Muscle of leg (tissue), 11 donors: ENCODE results near the gene TGM2. TPM values are rescaled to one million over a fixed set of nuclear protein-coding genes. Genes with fewer than 3 reads are reported as not detected.

Experiments used
- DNase-seq: peaks from one replicate; pipeline ENCODE4 v3.0.0; 2013
- H3K27ac ChIP-seq: one replicate; pipeline ENCODE4 v1.5.1; 2013; ENCODE audit warnings: mild to moderate bottlenecking, low read length, control low read depth
- H3K27me3 ChIP-seq: one replicate; pipeline ENCODE4 v1.6.1; 2013; ENCODE audit warnings: low read length; ENCODE audit not compliant: control insufficient read depth, insufficient read depth
- H3K36me3 ChIP-seq: one replicate; pipeline ENCODE4 v1.6.1; 2013; ENCODE audit warnings: low read length; ENCODE audit not compliant: control insufficient read depth, insufficient read depth
- H3K4me1 ChIP-seq: one replicate; pipeline ENCODE4 v1.6.1; 2013; ENCODE audit warnings: low read length; ENCODE audit not compliant: control insufficient read depth, insufficient read depth
- H3K4me3 ChIP-seq: one replicate; pipeline ENCODE4 v1.5.1; 2013; ENCODE audit warnings: low read length, control low read depth
- H3K9me3 ChIP-seq: replicated peaks from 2 replicates; pipeline ENCODE4 v1.6.1; 2013; ENCODE audit warnings: low read depth, low read length; ENCODE audit not compliant: control insufficient read depth
- WGBS: methylation state at CpG from one replicate; pipeline ENCODE4 v1.1.5; 2013; ENCODE audit warnings: missing lambda C conversion rate; ENCODE audit not compliant: insufficient coverage; 5-methylcytosine and 5-hydroxymethylcytosine counted together
- polyA plus RNA-seq, 8 donors: library from polyadenylated mRNA; unstranded; fragments of 120-200 nt; gene quantifications; one replicate each; pipeline versions ENCODE4 v1.2.1 to v1.2.3, GENCODE V29; 2013; ENCODE audit warnings: inconsistent platforms in 1 of 8, low replicate concordance in 1 of 8; ENCODE audit not compliant: insufficient read length in 8 of 8, insufficient read depth in 1 of 8
- total RNA-seq: library from RNA; stranded (reverse); fragments of 120-200 nt; gene quantifications from one replicate; pipeline ENCODE4 v1.2.4, GENCODE V29; 2013

TGM2 gene
- total and polyA plus RNA-seq, 9 donors, result 10.1 to 40.9 (median 13.9) TPM

- Histone ChIP-seq H3K27me3 (no peaks in the 10 kb centered on the region), H3K4me3 (no peak overlapping the region), H3K9me3 (peaks cover 4% of the 10 kb centered on the region), H3K36me3 (no peaks in the 10 kb centered on the region), H3K4me1 (no peaks in the 10 kb centered on the region), H3K27ac (no peak overlapping the region)
- 68% methylated on average over 4 of the region's 6 CpGs for WGBS
- DNase-seq, result no peak
Observed at GRCh38 chr20:38179846-38180245, 14.8 kb upstream of the TGM2 start.

- Histone ChIP-seq H3K27me3 (no peaks in the 10 kb centered on the region), H3K9me3 (peaks cover 4% of the 10 kb centered on the region), H3K27ac (no peak overlapping the region), H3K4me1 (peaks cover 1% of the 10 kb centered on the region), H3K4me3 (no peak overlapping the region), H3K36me3 (no peaks in the 10 kb centered on the region)
- DNase-seq, result no peak
- WGBS, result 57% methylated on average over 1 of the region's 4 CpGs
Observed at GRCh38 chr20:38178581-38178980, 13.5 kb upstream of the TGM2 start.

- Histone ChIP-seq H3K4me3 (no peak overlapping the region), H3K9me3 (peaks cover 4% of the 10 kb centered on the region), H3K36me3 (no peaks in the 10 kb centered on the region), H3K27ac (no peak overlapping the region), H3K27me3 (no peaks in the 10 kb centered on the region), H3K4me1 (peaks cover 4% of the 10 kb centered on the region)
- DNase-seq, result no peak
- WGBS, result 73% methylated on average over 7 of the region's 8 CpGs
Observed at GRCh38 chr20:38178065-38178491, 13.0 kb upstream of the TGM2 start.

GRCh38 chr20:38177201-38177600 is 12.1 kb upstream of the TGM2 start:
- Histone ChIP-seq H3K9me3 (peaks cover 4% of the 10 kb centered on the region), H3K27ac (no peak overlapping the region), H3K4me1 (peaks cover 4% of the 10 kb centered on the region), H3K4me3 (no peak overlapping the region), H3K36me3 (no peaks in the 10 kb centered on the region), H3K27me3 (no peaks in the 10 kb centered on the region)
- WGBS, result 75% methylated on average over 7 of the region's 9 CpGs
- DNase-seq, result no peak

GRCh38 chr20:38175304-38176180 is 10.5 kb upstream of the TGM2 start:
- no peak overlapping the region for H3K4me3 ChIP-seq
- H3K36me3 ChIP-seq, result no peaks in the 10 kb centered on the region
- no peak overlapping the region for H3K27ac ChIP-seq
- no peak for DNase-seq
- peaks cover 10% of the 10 kb centered on the region for H3K4me1 ChIP-seq
- no peaks in the 10 kb centered on the region for H3K9me3 ChIP-seq
- no peaks in the 10 kb centered on the region for H3K27me3 ChIP-seq
- no CpG with 5 or more reads among the region's 16 CpGs for WGBS

GRCh38 chr20:38173237-38174156 is 8.4 kb upstream of the TGM2 start:
- no peaks in the 10 kb centered on the region for H3K36me3 ChIP-seq
- no peaks in the 10 kb centered on the region for H3K9me3 ChIP-seq
- peaks cover 16% of the 10 kb centered on the region for H3K4me1 ChIP-seq
- no peak overlapping the region for H3K27ac ChIP-seq
- peak; percentile 61 for DNase-seq
- no peaks in the 10 kb centered on the region for H3K27me3 ChIP-seq
- whole genome bisulfite sequencing, result 36% methylated on average over 8 of the region's 14 CpGs
- H3K4me3 ChIP-seq, result no peak overlapping the region

- H3K9me3 ChIP-seq, result no peaks in the 10 kb centered on the region
- peak; percentile 87 for DNase-seq
- no peaks in the 10 kb centered on the region for H3K36me3 ChIP-seq
- H3K27ac ChIP-seq, result no peak overlapping the region
- WGBS, result no CpG with 5 or more reads among the region's 4 CpGs
- peaks cover 22% of the 10 kb centered on the region for H3K4me1 ChIP-seq
- no peaks in the 10 kb centered on the region for H3K27me3 ChIP-seq
- H3K4me3 ChIP-seq, result no peak overlapping the region
Observed at GRCh38 chr20:38172408-38172807, 7.3 kb upstream of the TGM2 start.

GRCh38 chr20:38171675-38172043 is 6.6 kb upstream of the TGM2 start:
- whole genome bisulfite sequencing, result no CpG with 5 or more reads among the region's 4 CpGs
- H3K27me3 ChIP-seq, result no peaks in the 10 kb centered on the region
- peaks cover 24% of the 10 kb centered on the region for H3K4me1 ChIP-seq
- no peaks in the 10 kb centered on the region for H3K9me3 ChIP-seq
- DNase-seq, result no peak
- no peak overlapping the region for H3K4me3 ChIP-seq
- no peaks in the 10 kb centered on the region for H3K36me3 ChIP-seq
- H3K27ac ChIP-seq, result no peak overlapping the region

GRCh38 chr20:38170826-38171674 is 6.0 kb upstream of the TGM2 start:
- 47% methylated on average over 2 of the region's 11 CpGs for WGBS
- Histone ChIP-seq H3K4me1 (peaks cover 29% of the 10 kb centered on the region), H3K36me3 (no peaks in the 10 kb centered on the region), H3K4me3 (no peak overlapping the region), H3K27me3 (no peaks in the 10 kb centered on the region), H3K27ac (no peak overlapping the region), H3K9me3 (no peaks in the 10 kb centered on the region)
- DNase-seq, result peak; percentile 78
